Raji (cell line): Measurements from ENCODE around the gene TSPO.

Source experiments
- POLR2A ChIP-seq: IDR thresholded peaks from 2 replicates; pipeline ENCODE4 v1.6.1; 2011; ENCODE audit warnings: low read depth, low read length, control low read depth; ENCODE audit not compliant: insufficient read depth

The TSPO gene

GRCh38 chr22:43209971-43210370 lies 58.6 kb downstream of the TSPO start:
- TF ChIP-seq POLR2A = no peak

GRCh38 chr22:43210631-43211515 lies 59.5 kb downstream of the TSPO start:
- TF ChIP-seq POLR2A = no peak

- TF ChIP-seq POLR2A = no peak
Observed at GRCh38 chr22:43211941-43212433, 60.6 kb downstream of the TSPO start.

- TF ChIP-seq POLR2A = no peak
Observed at GRCh38 chr22:43212434-43212952, 61.1 kb downstream of the TSPO start.
